GM19328 (cell line): ENCODE measurements around the gene OR2B2.

Experiments used
- ATAC-seq: cut with Tn5 transposase; IDR thresholded peaks from one replicate; pipeline ENCODE4 v1.9.1; 2021; ENCODE audit warnings: mild to moderate bottlenecking, moderate library complexity; ENCODE audit not compliant: unreplicated experiment

The OR2B2 gene

GRCh38 chr6:27893836-27894807, 18.1 kb downstream of the OR2B2 start:
- no peak for ATAC-seq

DNA sequence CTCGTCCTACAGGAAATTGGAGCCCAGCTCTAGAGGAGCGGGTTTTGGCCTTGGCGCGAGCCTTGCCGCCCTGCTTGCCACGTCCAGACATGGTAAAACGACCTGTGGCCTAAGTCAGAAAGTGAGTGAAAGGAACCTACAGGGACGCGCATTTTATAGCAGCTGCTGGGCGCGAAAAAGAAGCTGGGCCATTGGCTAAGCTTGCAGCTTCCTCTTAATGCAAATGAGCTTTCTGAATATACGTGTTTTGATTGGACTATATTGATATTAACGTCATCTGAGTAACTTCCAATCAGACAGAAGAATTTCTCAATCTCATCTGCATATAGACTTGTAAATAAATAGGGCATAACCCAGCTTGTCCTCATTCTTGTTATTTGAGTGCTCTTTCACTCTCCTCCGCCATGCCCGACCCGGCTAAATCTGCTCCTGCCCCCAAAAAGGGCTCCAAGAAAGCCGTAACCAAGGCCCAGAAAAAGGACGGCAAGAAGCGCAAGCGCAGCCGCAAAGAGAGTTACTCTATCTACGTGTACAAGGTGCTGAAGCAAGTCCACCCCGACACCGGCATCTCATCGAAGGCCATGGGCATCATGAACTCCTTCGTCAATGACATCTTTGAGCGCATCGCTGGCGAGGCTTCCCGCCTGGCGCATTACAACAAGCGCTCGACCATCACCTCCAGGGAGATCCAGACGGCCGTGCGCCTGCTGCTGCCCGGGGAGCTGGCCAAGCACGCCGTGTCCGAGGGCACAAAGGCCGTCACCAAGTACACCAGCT, 18.9 kb downstream of the OR2B2 start:
- peak; percentile 50 for ATAC-seq

DNA sequence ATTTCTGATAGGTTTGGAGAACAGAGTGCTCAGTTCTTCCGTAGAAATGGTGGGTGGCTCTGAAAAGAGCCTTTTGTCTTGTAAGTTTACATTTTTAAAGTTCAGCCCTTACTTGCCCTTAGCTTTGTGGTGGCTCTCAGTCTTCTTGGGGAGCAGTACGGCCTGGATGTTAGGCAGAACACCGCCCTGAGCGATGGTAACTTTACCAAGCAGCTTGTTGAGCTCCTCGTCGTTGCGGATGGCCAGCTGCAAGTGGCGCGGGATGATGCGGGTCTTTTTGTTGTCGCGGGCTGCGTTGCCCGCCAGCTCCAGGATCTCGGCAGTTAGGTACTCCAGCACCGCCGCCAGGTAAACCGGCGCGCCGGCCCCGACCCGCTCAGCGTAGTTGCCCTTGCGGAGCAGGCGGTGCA, 19.5 kb downstream of the OR2B2 start:
- ATAC-seq: no peak

GRCh38 chr6:27891320-27891875, 20.8 kb downstream of the OR2B2 start:
- no peak for ATAC-seq

- peak; percentile 48 for ATAC-seq
These were observed 21.5 kb downstream of the OR2B2 start for GRCh38 chr6:27890445-27891319.

DNA sequence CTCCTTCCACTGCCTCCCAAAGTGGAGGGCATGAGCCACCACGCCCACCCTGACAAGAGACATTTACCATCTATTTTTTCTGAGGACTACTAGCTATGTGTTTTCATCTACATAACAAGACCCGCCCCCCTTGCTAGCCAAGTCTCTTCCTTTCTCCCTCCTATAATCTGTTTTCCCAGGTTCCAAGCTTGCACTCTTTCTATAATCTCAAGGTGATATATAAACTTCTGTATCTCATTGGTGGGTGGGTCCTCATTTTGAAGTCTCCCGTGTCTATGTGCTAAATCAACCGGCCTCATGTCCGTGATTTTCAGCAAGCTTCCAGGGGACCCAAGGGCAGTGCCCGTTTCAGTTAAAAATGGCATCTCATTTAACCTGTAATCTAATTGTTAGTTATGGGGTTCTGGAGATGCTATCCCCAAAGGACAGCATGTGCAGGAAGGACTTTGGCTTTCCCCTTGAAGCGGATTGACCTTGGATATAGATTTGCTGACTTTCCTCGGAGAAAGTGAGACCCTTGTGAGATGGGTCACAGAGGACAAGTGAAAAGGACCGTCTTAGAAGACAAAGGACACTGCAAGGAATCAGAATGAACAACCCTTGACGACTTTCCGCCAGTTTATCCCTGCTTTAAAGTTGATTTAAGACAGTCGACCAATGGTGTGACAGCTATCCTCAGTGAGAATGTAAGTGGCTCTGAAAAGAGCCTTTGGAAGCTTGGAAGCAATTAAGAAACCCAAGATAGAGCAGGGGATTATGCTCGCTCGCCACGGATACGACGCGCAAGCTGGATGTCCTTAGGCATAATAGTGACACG, 22.4 kb downstream of the OR2B2 start:
- ATAC-seq: no peak

GRCh38 chr6:27889275-27889627, 22.9 kb downstream of the OR2B2 start:
- no peak for ATAC-seq

- ATAC-seq: no peak
These were observed 23.6 kb downstream of the OR2B2 start for GRCh38 chr6:27888566-27888965.

GRCh38 chr6:27886073-27886472, 26.1 kb downstream of the OR2B2 start:
- no peak for ATAC-seq

DNA sequence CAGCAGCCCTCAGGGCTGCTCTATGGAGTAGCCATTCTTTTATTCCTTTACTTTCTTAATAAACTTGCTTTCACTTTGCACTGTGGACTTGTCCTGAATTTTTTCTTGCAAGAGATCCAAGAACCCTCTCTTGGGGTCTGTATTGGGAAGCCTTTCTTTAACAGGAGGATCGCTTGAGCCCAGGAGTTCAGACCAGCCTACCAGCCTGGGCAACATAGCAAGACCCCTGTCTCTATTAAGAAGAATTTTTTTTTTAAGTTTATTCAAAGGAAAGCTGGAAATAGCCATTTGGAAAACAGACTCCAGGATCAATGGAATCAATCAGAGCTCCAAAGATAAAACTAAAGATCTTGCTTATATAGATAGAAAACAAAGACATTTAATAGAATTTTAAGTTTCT, 29.1 kb downstream of the OR2B2 start:
- ATAC-seq: no peak

GRCh38 chr6:27882624-27883023, 29.6 kb downstream of the OR2B2 start:
- no peak for ATAC-seq

- no peak for ATAC-seq
These were observed 32.4 kb downstream of the OR2B2 start for GRCh38 chr6:27879837-27880236.

GRCh38 chr6:27874016-27874415, 38.2 kb downstream of the OR2B2 start:
- no peak for ATAC-seq

- ATAC-seq: peak; percentile 37
These were observed 38.9 kb downstream of the OR2B2 start for GRCh38 chr6:27873021-27873940.

DNA sequence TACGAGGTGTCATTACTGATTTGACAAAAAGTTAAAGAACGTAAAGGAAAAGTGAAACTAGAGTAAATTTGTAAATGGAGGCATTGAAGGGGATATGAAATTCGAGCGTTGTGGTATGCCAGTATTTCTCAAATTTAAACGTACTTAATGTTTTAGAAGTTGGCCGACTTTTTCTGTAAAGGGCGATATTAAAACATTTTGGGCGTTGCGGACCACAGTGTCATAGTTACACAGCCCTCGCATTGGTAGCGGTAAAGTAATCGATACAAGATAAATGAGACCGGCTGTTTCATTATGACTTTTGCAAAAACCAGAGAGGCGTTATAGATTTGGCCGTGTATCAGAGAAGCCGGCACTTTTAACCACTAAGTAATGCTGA, 39.6 kb downstream of the OR2B2 start:
- peak; percentile 4 for ATAC-seq

DNA sequence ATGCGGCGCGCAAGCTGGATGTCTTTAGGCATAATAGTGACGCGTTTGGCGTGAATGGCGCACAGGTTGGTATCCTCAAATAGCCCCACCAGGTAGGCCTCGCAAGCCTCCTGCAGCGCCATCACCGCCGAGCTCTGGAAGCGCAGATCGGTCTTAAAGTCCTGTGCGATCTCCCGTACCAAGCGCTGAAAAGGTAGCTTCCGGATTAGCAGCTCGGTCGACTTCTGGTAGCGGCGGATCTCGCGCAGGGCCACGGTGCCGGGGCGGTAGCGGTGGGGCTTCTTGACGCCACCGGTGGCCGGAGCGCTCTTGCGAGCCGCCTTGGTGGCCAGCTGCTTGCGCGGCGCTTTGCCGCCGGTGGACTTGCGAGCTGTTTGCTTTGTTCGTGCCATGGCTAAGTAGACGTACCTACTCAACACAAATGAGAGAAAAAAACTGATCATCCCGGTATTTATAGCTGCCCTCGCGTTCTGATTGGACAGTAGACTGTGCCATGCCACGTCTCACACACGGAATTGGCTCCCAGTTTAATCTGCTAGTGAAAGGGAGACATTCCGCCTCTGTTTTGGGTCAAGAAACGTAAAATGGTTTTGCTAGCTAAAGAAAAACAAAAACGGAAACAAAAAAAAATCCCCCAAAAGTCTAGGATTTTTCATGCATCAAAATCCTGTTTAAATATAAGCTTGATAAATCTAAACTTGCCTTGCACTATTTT, 40.1 kb downstream of the OR2B2 start:
- peak; percentile 45 for ATAC-seq

GRCh38 chr6:27870291-27870870, 41.8 kb downstream of the OR2B2 start:
- ATAC-seq: no peak

- no peak for ATAC-seq
These were observed 43.9 kb downstream of the OR2B2 start for GRCh38 chr6:27868311-27868710.
